ENCODE data around the gene ATP12A.

- TF ChIP-seq CTCF (IDR thresholded peaks at IDR 0.05) (no peak), EZH2phosphoT487 (IDR thresholded peaks at IDR 0.05) (no peak), EZH2 (IDR thresholded peaks at IDR 0.05) (no peak)
These were observed 38.0 kb upstream of the ATP12A start for GRCh38 chr13:24642219-24642618.

Data from neural progenitor cell (in vitro differentiated cells).